Stimulated activated CD8-positive, alpha-beta memory T cell treated with anti-CD3 and anti-CD28 coated beads, Interleukin-15, amount 100 ng/mL, for 1 hour (primary cell): ENCODE data around the gene BUD13.

Source experiments
- DNase-seq: peaks from one replicate; pipeline ENCODE4 v3.0.0-alpha.2; 2020; ENCODE audit warnings: low read depth

Gene BUD13

DNA sequence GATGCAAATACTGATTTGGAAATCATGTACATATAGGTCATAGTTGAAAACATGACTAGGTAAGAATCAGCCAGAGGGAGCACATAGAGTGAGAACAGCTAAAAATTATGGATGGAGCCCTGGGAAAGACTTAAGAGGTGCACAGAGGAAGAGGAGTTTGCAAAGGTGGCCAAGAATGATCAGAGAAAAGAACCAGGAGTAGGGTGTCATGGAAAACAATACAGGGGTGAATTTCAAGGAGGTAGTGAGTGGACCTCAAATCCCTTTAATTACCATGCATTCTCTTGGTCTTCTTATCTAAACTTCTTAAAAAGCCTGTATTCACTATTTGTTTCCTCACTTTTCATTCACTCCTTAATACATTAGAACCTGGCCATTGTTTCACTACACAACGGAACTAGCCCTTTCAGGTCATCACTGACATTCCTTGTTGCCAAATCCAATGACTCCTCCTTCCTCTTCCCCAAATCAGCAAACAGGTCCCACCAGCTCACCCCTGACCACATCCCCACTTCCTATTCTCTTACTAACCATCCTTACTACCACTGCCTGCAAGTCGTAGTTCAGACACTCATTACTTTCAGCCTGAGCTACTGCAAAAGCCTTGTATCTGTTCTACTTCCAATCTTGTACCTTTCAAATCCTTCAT lies 22.6 kb downstream of the BUD13 start:
- no peak for DNase-seq

DNA sequence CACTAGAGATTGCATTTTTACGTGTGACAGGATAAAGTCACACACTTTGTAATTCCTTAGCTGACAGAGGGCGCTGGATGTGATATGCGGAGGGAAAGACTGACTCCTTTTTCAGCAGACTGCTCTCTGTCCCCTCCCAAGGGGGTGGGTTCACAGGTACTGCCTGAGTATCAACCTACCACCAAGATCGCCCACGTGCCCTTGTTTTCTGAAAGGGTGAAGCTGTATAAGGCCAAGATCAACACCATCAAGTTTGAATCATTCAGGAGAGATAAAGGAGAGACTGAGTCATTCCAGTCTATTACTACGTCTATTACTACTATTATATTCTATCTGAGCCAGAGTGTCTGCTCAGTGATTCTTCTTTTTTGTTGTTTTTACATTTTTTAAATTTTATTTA lies 30.7 kb downstream of the BUD13 start:
- DNase-seq = no peak

DNA sequence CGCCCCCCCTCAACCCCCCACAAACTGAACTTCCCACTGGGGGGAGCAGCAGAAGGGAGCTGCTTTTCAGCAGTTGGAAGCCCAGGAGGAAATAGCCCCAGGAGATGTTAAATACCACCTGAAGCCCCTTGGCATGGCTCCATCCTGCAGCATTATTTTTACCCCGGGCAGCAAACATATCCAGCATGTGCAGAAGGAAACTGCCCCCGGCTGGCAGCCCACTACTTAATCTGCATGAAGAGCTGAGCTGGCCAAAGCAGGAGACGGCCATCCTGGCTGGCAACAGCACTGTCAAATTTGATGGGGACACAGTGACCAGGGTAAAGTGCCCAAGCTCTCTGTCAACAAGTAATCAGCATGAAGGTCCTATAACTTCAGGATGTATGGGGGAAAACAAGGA lies 32.0 kb downstream of the BUD13 start:
- DNase-seq = no peak

DNA sequence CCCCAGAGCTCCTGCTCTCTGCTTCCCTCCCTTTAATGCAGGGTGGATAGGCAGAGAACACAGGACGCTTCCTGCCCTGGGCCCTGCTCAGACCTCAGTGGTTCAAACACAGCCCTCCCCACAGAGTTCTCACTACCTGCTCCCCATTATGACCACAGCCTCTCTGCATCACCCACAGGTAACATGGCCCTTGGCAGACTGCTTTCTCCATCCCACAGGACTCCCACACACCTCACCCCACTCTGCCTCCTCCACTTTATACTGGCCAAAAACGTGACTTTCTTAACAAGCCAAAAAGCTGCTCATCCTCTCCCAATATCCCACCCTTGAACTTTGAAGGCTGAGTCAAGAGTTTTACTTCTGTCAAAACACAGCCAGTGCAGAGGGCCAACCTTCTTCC lies 33.8 kb downstream of the BUD13 start:
- no peak for DNase-seq

DNA sequence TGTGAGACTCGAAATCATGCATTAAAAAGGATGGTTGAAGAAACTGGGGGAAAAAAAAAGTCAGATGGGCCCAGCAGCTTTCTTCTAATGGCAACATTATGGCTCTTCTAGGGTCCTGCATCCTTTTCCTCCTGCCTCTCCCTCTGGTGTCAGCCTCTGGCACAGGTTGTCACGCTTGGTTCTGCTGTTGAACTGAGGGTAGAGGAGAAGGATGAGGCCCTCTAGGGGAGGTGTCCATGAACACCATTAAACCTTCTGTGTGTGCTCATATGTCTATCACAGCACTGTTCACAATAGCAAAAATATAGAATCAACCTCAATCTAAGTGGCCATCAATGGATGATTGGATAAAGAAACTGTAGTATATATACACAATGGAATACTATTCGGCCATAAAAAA lies 36.0 kb downstream of the BUD13 start:
- no peak for DNase-seq

DNA sequence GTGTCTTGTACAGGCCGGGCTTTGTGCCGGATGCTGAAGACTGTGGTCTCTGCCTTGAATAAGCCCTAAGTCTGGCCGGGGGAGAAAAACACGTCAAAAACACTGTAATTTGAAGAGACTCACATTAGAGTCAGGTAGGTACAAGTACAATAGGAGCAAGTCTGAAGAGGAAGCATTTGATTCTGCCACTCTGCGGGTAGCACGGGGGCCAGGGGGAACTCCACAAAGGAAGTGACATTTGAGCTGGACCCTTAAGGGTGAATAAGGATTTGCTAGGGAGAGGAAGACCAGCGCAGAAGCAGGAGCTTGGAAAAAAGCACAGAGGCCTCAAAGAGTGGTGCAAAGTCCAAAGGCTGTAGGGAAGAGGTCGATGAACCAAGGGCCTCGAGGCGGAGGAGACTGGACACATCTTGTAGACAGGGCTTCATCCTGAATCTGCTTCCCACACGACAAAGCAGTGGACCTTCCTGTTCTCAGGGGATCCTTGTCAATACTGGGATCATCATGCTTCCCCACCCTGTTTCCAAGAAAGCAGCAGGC lies 38.7 kb downstream of the BUD13 start:
- DNase-seq = no peak

DNA sequence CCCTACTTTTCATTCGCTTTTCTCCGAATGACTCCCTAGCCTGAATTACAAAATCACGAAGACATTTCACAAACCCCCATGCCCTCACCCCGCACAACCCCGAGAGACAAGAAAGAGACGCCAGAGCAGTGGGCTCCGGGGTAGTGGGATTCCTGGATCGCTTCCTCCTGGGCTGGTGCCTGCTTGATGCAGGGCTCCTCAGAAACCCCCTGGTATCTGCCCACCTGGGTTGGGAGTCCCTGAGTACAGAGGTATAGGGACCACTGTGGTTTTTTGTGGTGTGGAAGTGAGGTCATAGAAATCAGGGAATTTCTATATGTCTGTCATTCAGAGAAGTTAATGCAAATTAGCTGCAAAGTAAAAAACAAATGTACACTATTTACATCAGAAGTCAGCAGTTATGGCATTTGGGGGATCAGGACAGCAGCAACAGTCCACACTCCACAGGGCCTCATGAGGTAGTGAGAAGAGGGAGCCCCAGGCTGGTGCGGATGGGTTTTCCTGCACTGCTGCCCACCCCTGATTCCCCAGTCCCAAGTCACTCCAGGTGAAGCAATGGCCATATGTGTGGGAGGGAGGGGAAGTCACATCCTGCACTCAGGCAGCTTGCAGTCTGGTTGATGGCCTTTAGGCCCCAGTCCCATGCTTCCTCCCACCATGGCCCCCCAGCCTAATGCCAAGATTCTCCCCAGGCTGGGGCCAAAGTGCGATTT lies 39.6 kb downstream of the BUD13 start:
- no peak for DNase-seq

DNA sequence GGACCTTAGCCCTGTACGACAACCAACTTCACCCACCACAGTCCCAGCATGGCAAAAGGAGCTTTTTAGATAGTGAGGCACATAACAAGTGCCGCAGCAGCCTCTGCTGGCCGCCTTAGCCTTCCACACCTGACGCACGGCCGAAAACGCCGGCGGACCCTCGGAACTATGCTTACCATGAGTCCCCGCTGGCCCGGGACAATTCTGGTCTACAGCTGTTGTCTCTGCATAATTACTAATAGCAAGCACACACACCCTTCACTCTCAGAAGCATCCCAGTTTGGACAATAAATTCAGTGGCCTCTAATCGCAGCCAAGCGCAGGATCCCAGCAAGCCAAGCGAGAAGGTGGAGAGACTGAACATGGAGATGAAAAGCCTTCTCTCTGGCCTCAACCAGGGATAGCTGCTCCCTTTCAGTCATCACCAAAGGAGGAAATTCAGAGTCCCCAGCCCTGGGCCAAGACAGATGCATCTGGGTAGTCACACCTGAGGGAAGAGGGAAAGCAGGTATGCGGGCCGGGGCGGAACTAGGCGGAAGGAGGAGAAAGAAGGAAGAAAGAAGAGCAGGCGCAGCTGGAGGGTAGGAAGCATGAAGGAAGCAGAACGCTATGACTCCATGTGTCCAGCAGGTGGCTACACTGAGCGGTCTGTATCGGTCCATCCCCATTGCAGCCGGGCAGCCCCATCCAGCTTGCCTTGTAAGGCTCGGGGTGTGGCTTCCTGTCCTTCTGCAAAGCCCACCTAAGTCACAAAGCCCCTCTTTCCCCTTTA lies 40.3 kb downstream of the BUD13 start:
- DNase-seq = peak; percentile 31

DNA sequence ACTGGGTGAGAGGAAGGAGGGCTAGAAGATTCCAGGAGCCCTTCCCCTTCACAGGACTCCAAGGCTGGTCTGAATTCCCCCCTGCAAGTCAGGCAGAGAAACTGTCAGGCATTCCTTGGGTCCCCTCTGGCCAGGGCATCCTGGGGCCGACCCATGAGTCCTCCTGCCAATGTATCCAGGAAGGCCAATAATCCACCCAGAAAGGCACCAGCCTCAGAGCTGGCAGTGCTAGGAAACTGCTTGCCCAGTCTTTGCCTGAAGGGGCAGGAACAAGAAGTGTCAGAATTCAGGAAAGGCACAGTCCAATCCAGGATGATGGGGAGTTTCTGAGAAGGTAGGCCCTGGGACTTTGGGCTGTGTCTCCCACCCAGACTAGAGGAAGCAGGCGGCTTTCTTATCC lies 41.0 kb downstream of the BUD13 start:
- no peak for DNase-seq

DNA sequence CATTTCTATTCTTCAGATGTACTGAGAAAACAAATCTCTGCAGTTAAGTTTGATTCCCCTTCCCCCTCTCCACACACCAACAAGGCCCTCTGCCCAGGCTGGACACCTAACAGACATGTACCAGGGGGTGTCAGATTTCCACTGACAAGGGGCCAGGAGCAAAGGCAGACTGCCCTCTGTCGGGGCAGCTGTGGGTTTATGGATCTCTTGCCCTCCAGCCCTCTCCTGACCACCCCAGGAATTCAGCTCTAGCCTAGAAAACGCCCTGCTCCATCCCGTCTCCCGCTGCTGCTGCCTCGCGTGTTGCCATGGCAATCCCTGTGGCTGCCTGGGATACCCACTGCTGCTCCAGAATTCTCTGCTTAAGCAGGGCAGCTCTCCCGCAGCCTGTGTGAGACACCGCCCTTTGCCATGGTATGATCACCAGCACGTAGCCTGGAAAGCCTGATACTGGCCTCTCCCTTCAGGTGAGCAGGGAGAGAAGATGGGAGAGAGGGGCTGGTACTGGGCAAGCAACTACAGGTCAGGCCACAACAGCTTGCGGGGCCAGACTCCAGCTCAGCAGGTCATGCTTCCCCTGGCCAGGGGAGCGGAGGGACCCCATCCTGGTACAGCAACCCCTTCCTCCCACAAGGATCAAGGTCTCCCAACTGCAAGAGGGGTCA lies 41.6 kb downstream of the BUD13 start:
- DNase-seq = no peak

DNA sequence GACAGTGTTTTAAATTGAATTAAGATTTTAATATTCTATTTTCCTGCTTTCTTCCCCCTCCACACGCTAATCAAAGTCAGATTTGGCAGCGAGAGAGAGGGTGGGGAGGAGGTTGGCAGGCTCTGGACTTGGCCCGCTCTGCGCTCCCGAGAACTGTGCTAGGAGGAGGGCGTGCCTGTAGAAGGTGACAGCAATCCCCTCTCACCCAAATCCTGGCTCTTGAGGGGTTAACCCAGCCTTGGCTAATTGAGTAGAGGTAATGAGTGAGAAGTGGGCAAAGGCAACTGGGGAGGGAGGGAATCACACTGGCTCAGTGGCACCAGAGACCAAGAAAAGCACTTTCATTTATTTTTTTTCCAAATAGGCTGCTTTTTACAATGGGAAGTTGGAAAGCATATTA lies 42.2 kb downstream of the BUD13 start:
- no peak for DNase-seq

DNA sequence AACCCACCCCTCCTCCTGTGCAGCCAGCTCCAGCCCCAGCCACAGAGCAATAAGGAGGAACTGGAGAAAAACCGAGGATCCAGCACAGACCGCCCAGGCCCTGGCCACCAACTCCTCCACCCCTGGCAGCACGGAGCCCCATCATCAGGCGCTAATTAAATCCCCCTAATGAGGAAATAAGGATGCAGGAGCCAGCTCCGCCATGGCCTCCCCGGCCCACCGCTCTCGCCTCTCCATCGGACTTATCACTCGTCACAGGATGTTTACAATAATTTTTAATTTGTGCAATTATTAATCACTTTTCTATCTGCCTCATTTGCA lies 42.6 kb downstream of the BUD13 start:
- no peak for DNase-seq

DNA sequence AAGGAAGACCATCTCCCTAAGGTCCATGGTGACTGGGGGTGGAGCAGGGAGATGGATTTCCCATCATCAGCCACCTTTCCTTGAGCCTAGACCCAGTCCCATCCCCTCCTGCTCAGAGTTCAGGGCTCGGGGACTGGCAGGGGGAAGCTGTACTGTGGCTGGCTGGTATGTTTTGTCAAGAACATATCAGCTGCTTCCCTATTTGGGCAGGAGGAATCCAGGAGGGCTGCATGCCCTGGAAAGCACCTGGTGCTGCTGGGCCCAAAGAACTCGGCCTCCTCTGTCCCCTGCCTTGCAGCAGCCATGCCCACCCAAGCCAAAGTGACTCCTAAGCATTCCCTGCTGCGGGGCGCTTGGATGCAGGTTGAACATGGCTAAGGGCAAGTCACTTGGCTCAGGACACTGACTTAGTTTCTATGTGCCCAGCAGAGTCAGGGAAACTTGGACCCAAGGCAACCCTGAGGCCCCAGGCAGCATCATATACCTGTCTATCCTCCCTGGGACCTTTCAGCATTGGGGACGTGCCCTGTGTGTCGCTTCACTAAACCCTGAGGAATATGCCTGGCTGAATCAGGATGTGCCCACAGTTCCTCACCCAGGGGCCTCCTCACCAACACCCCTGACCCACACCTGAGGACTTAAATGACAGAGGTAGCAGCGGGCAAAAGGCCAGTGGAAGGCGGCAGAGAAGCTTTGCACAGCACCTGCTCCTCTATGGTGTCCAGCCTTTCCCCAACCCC lies 43.1 kb downstream of the BUD13 start:
- no peak for DNase-seq

DNA sequence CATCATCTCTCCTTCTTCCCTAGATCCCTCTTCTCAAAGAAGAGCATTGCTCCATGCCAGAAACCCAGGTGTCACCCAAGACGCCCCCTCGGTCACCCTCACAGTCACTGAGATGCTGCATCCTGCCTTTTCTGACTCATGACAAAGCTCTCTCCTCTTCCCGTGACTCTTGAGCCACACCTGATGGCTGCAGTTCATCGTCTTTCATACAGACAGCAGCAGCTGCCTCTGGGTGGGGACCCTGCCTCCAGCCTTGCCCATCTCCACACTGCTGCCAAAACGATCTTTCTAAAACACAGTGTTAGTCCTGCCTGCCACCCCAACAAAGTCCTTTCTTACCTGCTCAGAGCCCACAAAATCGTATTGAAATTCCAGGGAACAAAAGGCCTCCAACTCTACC lies 44.8 kb downstream of the BUD13 start:
- DNase-seq = no peak

DNA sequence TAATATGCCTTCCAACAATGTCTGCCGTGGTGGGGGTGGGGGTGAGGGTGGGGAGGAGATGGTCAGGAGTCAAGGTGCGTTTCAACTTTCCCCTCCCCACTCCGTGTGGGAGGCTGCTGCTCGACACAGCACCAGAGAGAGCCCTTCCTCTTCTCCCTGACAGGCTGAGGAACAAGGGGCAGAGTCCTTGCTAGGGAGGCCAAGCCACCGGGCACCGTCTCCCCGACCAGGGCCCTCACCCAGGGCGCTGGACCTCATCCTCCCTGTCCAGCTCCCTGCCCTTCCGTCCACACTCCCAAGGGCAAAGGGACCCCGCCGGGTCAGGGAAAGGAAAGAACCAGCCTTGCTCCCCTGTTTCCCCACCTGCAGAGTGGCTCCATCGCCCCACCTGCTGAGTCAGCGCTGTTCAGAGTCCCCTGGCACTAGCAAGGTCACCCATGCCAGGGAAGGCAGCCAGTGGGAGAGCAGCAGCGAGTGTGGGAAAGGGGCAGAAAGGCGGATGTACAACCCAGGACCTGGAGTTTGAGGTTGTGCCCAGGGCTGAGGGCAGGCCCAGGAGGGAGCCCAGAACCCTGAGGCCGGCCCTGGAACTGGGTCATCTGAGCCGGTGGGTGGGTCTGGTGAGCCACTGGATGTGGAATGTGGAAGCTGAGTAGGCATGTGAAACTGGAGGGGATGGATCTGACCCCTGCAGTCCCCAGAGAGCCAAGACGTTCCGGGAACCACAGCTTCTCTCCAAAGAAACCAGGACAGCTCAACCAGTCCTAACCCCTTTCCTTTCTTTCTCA lies 47.2 kb downstream of the BUD13 start:
- DNase-seq = no peak

DNA sequence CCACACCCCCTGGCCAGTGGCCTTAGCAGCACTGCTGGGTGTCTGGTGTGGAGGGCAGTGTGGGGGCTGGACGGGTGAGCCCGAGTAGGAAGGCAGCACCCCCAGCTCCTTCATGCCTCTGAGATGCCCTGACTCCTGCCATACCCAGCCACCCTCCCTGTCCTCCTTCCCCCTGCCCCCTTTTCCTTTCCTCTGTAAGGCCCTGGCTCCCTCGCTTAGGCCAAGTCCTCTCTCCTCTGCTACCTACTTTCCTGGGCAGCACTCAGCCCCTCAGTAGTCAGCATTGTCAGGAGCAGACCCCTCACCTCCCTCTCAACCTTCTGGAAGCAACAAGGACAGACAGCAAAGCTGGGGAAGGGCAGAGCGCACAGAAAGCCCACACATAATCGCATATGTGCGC lies 48.0 kb downstream of the BUD13 start:
- DNase-seq = no peak

DNA sequence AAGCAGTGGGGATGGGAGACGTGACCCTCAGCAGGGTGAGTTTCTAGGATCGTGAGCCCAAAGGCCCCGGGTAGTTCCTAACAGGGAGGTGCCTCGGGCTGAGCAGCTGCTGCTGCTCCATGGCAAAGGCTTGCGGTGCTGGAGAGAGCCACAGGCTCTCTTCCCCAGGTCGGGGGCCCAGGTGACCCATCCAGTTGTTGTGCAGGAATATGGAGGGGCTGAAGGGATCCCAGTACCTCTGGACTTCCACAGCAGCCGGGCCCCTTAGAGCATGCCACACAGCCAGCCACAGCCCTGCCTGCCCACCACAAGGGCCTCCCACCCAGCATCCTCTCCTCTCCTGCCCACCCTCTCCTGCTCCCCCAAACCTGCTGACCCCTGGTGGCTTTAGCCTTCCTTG lies 49.3 kb downstream of the BUD13 start:
- no peak for DNase-seq

DNA sequence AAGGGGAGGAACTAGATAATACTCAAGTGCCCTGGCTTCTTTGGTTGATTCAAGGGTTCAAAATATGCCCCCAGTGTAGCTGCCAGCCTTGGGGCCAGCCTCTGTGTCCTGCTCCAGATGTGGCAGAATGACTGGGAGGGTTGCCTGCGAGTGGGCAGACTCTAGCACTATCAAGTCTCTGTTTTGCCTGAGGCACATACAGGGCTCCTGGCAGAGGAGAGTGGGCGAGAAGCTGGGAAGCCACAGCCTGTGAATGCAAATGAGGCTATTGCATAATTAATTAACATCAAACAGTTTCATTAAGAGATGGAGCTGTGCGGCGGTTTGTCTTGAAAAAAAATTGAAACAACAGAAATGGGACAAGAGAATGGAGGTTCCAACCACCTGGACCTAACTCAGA lies 50.8 kb downstream of the BUD13 start:
- DNase-seq = no peak

DNA sequence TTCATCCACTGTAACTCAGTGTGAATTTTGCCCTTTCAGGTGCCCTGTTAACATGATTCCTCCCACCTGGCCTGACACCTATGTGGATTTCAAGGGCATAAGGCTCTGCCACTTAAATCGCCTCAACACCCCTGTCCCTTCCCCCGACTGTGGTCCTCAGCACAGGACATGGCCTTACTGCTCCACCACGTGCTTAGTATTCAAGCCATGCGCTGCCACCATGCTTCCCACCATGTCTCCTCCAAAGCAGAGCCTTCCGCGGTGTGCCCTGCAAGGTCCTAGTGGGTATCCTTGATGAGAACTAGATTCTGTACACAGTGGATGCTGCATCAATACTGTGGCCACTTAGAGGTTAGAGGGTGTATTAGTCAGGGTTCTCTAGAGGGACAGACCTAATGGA lies 51.9 kb downstream of the BUD13 start:
- no peak for DNase-seq

DNA sequence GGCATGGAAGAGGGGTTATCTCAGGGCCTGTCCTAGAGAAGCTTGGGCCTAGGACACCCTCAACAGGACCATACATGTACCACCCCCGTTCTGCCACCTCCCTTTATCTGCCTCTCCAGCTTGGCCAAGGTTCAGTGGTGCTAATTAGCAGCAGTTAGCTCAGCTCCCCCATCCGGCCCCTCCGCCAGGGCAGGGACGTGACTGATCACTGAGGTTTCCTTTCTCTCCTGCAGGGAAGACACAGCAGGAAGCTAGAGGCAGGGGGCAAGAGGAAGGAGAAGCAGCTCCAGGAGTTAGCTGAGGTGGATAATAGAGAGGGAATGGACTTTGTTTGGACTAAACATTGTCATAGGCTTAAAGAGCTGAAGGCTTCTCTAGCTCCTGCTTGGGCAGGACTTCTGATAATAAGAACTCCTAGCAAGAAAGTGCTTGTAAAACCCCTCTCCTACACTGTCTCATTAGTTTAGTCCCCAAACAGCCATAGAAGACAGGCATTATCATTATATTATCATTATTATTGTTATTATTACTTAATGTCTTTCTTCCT lies 53.8 kb downstream of the BUD13 start:
- DNase-seq = no peak

DNA sequence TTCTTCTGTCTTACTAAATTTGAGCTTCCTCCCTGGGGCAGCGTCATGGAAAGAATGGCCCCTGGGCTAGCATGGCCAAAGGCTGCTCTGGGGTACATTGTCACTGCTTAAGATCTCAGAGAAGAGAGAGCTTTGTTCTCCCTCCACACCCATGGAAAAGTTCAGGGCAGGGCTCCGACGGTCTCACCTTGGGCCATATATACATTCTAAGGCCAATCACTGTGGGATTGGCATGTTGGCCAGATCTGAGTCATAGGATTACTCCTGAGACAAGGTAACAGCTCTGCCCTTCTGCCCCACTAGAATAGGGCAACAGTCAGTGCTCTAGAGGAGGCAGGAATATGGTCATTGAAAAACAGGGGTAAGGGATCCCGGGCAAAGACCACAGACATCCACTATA lies 56.2 kb downstream of the BUD13 start:
- DNase-seq = no peak
